ENCODE data around the gene INTS7. TPM values are rescaled to one million over a fixed set of nuclear protein-coding genes. Genes with fewer than 3 reads are reported as not detected.
"Not testable (repeated sequence)": the region's sequence is repeated elsewhere in the genome, so short reads cannot be mapped to it uniquely, and the experiment has no call there.

Gene INTS7
- total and polyA plus RNA-seq, 2 of the 4 experiments (the other 2 are of a cell fraction) = 8.3 to 24.9 TPM

- TF ChIP-seq BHLHE40 (IDR thresholded peaks at IDR 0.05; ENCODE audit: low read depth, low read length) = 0 out of 2 replicates have a peak, but pooled peaks have one; percentile 6
These were observed 4.3 kb downstream of the INTS7 start (continued) for GRCh38 chr1:212030936-212031528.

DNA sequence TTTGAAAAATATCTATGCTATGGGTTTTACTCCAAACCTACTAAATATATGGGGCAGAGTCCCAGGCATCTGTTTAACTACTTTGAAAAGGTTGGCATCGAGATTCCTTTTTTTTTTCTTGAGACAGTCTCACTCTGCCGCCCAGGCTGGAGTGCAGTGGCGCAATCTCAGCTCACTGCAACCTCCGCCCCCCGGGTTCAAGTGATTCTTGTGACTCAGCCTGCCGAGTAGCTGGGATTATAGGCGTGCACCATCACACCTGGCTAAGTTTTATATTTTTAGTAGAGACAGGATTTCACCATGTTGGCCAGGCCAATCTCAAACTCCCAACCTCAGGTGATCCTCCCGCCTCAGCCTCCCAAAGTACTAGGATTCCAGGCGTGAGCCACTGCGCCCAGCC is 7.6 kb downstream of the INTS7 start:
- H3K9me1 ChIP-seq (ENCODE audit: insufficient read depth, low read length); H3K4me1 ChIP-seq (ENCODE audit: control insufficient read depth, insufficient read depth, low read length); BruUV-seq (replicated peaks); H3K36me3 ChIP-seq (ENCODE audit: control insufficient read depth, insufficient read depth, low read length); H2BK120ac ChIP-seq (ENCODE audit: low read depth, low read length); H2BK20ac ChIP-seq (ENCODE audit: low read depth, low read length); H3K4me3 ChIP-seq (ENCODE audit: insufficient read depth, low read depth, low read length); H2BK5ac ChIP-seq (ENCODE audit: low read depth, low read length, poor library complexity, severe bottlenecking); DNase-seq; H3K9ac ChIP-seq (ENCODE audit: low read depth, low read length); H3K4ac ChIP-seq (ENCODE audit: low read depth, low read length); H3K23ac ChIP-seq (ENCODE audit: low read depth, low read length); POLR2A ChIA-PET (ENCODE audit: unreplicated experiment); H2AK5ac ChIP-seq (ENCODE audit: low read depth, low read length); H4K5ac ChIP-seq (ENCODE audit: low read depth, low read length); dilution Hi-C loops (cut with HindIII; ENCODE audit: low sequenced_read_pairs, unreplicated experiment); H2AFZ ChIP-seq (replicated peaks; ENCODE audit: low read length, poor library complexity); H3K9me3 ChIP-seq (ENCODE audit: control insufficient read depth, insufficient read depth, low read length); intact Hi-C loops (cut with micrococcal nuclease); H4K20me1 ChIP-seq (ENCODE audit: insufficient read depth, low read length); CTCF ChIA-PET; H3K27ac ChIP-seq (ENCODE audit: insufficient read depth, low read length); H2BK15ac ChIP-seq (ENCODE audit: low read depth, low read length); H3K4me2 ChIP-seq (ENCODE audit: low read depth, low read length); H3K14ac ChIP-seq (replicated peaks; ENCODE audit: low read depth, low read length); H3K27me3 ChIP-seq (ENCODE audit: control insufficient read depth, insufficient read depth, low read length); in situ Hi-C loops (cut with MboI; ENCODE audit: low sequenced_read_pairs); H3K18ac ChIP-seq (ENCODE audit: low read depth, low read length); H4K91ac ChIP-seq (ENCODE audit: insufficient read depth, low read depth, low read length); ATAC-seq (ENCODE audit: low read depth); H4K8ac ChIP-seq (ENCODE audit: low read depth in 2 of 2, low read length in 2 of 2); H3K56ac ChIP-seq (ENCODE audit: extremely low read depth, insufficient read depth, low read length); H2AK9ac ChIP-seq (replicated peaks; ENCODE audit: low read depth, low read length, poor library complexity): not testable (repeated sequence)
- 100% methylated on average over 1 of the region's 10 CpGs; no CpG with 5 or more reads in 1 of the 2 experiments for WGBS, 2 experiments (ENCODE audit: extremely low coverage in 2 of 2, insufficient read length in 1 of 2)
- peaks cover 16 to 37% of the 10 kb centered on the region in 2 experiments for H3K79me1 ChIP-seq (ENCODE audit: low read depth in 1 of 2, low read length in 2 of 2)

Data from IMR-90 (cell line).